Measurements from ENCODE around the gene KLK8. TPM values are rescaled to one million over a fixed set of nuclear protein-coding genes. Genes with fewer than 3 reads are reported as not detected.

Gene KLK8
- total RNA-seq, 1 experiment from 2014 or later: 2.7 TPM

DNA sequence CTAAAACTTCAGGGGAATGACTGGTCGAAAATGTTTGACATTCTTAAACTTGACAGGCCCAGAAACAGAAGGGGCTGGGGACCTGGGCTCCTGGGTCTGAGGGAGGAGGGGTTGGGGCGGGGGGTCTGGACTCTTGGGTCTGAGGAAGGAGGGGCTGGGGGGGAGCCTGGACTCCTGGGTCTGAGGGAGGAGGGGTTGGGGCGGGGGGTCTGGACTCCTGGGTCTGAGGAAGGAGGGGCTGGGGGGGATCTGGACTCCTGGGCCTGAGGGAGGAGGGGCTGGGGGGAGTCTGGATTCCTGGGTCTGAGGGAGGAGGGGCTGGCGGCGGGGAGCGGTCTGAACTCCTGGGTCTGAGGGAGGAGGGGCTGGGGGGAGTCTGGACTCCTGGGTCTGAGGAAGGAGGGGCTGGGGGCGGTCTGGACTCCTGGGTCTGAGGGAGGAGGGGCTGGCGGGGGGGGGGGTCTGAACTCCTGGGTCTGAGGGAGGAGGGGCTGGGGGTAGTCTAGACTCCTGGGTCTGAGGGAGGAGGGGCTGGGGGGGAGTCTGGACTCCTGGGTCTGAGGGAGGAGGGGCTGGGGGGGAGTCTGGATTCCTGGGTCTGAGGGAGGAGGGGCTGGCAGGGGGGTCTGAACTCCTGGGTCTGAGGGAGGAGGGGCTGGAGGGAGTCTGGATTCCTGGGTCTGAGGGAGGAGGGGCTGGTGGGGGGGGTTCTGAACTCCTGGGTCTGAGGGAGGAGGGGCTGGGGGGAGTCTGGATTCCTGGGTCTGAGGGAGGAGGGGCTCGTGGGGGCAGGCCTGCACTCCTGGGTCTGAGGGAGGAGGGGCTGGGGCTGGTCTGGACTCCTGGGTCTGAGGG lies 26.5 kb downstream of the KLK8 start:
- Histone ChIP-seq H3K4me2 (ENCODE audit: insufficient read depth, insufficient read length, low read length) (no peak overlapping the region), H2BK20ac (ENCODE audit: low read depth, low read length, poor library complexity, severe bottlenecking) (no peak overlapping the region), H3K27ac (ENCODE audit: insufficient read length, low read depth, low read length) (no peak overlapping the region), H3K23me2 (ENCODE audit: insufficient read length, low read depth, low read length, poor library complexity, severe bottlenecking) (no peaks in the 10 kb centered on the region), H3K4ac (ENCODE audit: low read depth, low read length) (no peak overlapping the region), H2BK15ac (ENCODE audit: low read depth, low read length) (no peak overlapping the region), H3K14ac (ENCODE audit: insufficient read depth, low read length) (no peak overlapping the region), H2BK12ac (ENCODE audit: insufficient read length, low read depth, low read length) (no peak overlapping the region), H3K18ac (ENCODE audit: insufficient read length, low read depth, low read length) (no peak overlapping the region), H4K5ac (ENCODE audit: insufficient read length, low read depth, low read length) (no peak overlapping the region), H3K23ac (ENCODE audit: insufficient read length, low read depth, low read length) (no peak overlapping the region), H2AK5ac (ENCODE audit: insufficient read length, low read length) (no peak overlapping the region), H3K79me2 (ENCODE audit: insufficient read depth, low read length) (no peaks in the 10 kb centered on the region), H3K9me3 (ENCODE audit: control insufficient read depth, low read depth, low read length) (no peaks in the 10 kb centered on the region), H3K4me1 (ENCODE audit: insufficient read depth, low read length) (peaks cover 6% of the 10 kb centered on the region; the same call in 1 of the 2 replicates), H3K9ac (ENCODE audit: extremely low read depth, insufficient read length, low read length) (no peak overlapping the region), H2BK5ac (ENCODE audit: insufficient read length, low read length) (no peak overlapping the region), H4K91ac (ENCODE audit: insufficient read length, low read depth, low read length) (no peak overlapping the region), H4K20me1 (ENCODE audit: control insufficient read depth, insufficient read depth, insufficient read length) (no peaks in the 10 kb centered on the region), H3T11ph (ENCODE audit: low read length) (no peak overlapping the region), H2BK120ac (ENCODE audit: low read depth, low read length, poor library complexity, severe bottlenecking) (no peak overlapping the region), H4K8ac (replicated peaks; ENCODE audit: insufficient read length, low read depth, low read length) (no peak overlapping the region), H3K79me1 (ENCODE audit: insufficient read depth, low read depth, low read length, poor library complexity, severe bottlenecking) (no peaks in the 10 kb centered on the region), H2AFZ (ENCODE audit: low read length) (no peak overlapping the region), H3K27me3 (ENCODE audit: insufficient read depth, low read length) (no peaks in the 10 kb centered on the region), H3K56ac (ENCODE audit: insufficient read length, low read depth, low read length) (no peak overlapping the region)
- WGBS (ENCODE audit: extremely low coverage, insufficient read length, low lambda C conversion rate): no CpG with 5 or more reads among the region's 9 CpGs
- peak; percentile 47 for DNase-seq
- peak overlapping the region in 1 of 3 experiments; percentile 84; a peak in 2 of 7 replicates for H3K27ac Mint-ChIP-seq
- TF ChIP-seq, protein P1, sequence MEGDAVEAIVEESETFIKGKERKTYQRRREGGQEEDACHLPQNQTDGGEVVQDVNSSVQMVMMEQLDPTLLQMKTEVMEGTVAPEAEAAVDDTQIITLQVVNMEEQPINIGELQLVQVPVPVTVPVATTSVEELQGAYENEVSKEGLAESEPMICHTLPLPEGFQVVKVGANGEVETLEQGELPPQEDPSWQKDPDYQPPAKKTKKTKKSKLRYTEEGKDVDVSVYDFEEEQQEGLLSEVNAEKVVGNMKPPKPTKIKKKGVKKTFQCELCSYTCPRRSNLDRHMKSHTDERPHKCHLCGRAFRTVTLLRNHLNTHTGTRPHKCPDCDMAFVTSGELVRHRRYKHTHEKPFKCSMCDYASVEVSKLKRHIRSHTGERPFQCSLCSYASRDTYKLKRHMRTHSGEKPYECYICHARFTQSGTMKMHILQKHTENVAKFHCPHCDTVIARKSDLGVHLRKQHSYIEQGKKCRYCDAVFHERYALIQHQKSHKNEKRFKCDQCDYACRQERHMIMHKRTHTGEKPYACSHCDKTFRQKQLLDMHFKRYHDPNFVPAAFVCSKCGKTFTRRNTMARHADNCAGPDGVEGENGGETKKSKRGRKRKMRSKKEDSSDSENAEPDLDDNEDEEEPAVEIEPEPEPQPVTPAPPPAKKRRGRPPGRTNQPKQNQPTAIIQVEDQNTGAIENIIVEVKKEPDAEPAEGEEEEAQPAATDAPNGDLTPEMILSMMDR (conservative IDR thresholded peaks at IDR 0.05): no peak
- H3K9me3 Mint-ChIP-seq: no peaks in the 10 kb centered on the region
- H3K27me3 Mint-ChIP-seq (ENCODE audit: low read depth): no peaks in the 10 kb centered on the region; the same call in none of the 2 replicates
- H3K4me1 Mint-ChIP-seq: peaks cover 33 to 57% of the 10 kb centered on the region in 2 experiments
- H3K4me3 Mint-ChIP-seq: no peak overlapping the region
- H3K36me3 Mint-ChIP-seq (ENCODE audit: insufficient read depth in 1 of 3, low read depth in 3 of 3): no peaks in the 10 kb centered on the region
